ENCODE measurements around the gene CYP27C1.

- TF ChIP-seq CTCF (IDR thresholded peaks at IDR 0.05) (no peak), POLR2A (IDR thresholded peaks at IDR 0.05) (no peak)
Measured at GRCh38 chr2:127201452-127201851, 18.6 kb downstream of the CYP27C1 start.
